ENCODE measurements around the gene PHKA2.
"Not testable (repeated sequence)": the region's sequence is repeated elsewhere in the genome, so short reads cannot be mapped to it uniquely, and the experiment has no call there.

GRCh38 chrX:19016614-19017013 lies 32.7 kb upstream of the PHKA2 start:
- TF ChIP-seq, protein P1, sequence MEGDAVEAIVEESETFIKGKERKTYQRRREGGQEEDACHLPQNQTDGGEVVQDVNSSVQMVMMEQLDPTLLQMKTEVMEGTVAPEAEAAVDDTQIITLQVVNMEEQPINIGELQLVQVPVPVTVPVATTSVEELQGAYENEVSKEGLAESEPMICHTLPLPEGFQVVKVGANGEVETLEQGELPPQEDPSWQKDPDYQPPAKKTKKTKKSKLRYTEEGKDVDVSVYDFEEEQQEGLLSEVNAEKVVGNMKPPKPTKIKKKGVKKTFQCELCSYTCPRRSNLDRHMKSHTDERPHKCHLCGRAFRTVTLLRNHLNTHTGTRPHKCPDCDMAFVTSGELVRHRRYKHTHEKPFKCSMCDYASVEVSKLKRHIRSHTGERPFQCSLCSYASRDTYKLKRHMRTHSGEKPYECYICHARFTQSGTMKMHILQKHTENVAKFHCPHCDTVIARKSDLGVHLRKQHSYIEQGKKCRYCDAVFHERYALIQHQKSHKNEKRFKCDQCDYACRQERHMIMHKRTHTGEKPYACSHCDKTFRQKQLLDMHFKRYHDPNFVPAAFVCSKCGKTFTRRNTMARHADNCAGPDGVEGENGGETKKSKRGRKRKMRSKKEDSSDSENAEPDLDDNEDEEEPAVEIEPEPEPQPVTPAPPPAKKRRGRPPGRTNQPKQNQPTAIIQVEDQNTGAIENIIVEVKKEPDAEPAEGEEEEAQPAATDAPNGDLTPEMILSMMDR (IDR thresholded peaks at IDR 0.05; ENCODE audit: low read depth, low read length), result not testable (repeated sequence)
- TF ChIP-seq, protein P2, sequence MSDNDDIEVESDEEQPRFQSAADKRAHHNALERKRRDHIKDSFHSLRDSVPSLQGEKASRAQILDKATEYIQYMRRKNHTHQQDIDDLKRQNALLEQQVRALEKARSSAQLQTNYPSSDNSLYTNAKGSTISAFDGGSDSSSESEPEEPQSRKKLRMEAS (IDR thresholded peaks at IDR 0.05; ENCODE audit: low read depth, low read length), result not testable (repeated sequence)
- TF ChIP-seq POLR2A (IDR thresholded peaks at IDR 0.05; ENCODE audit: extremely low read depth, insufficient read length), result not testable (repeated sequence)

Data from NB4 (cell line).